ENCODE results near the gene SMC1B. TPM values are rescaled to one million over a fixed set of nuclear protein-coding genes. Genes with fewer than 3 reads are reported as not detected.

SMC1B gene
- total RNA-seq, 2 experiments from 2014 or later, result 0.08 TPM; not detected in 1

- H3K36me3 ChIP-seq (ENCODE audit: insufficient read depth, low read length), result peaks cover 62% of the 10 kb centered on the region
- peaks cover 22% of the 10 kb centered on the region; the same call in 1 of the 2 replicates for H3K79me2 ChIP-seq (ENCODE audit: insufficient read depth, low read depth, low read length)
- ChIA-PET POLR2A (no interaction called here), CTCF (ENCODE audit: unreplicated experiment) (no interaction called here)
- no TSS peak for BruUV-seq (replicated peaks)
- no peaks in the 10 kb centered on the region for H3K9me2 ChIP-seq (ENCODE audit: insufficient read depth, low read length)
- H3K4me2 ChIP-seq (ENCODE audit: low read length), result no peak overlapping the region
- H2AFZ ChIP-seq (ENCODE audit: low read length), result no peak overlapping the region
- peaks cover 2% of the 10 kb centered on the region for H3K4me1 ChIP-seq (ENCODE audit: insufficient read depth, low read length, poor library complexity, severe bottlenecking)
- intact Hi-C loops (cut with micrococcal nuclease; ENCODE audit: unreplicated experiment), result no loop called here
- H4K20me1 ChIP-seq (ENCODE audit: insufficient read depth, low read length), result no peaks in the 10 kb centered on the region
- TF ChIP-seq CTCF (conservative IDR thresholded peaks at IDR 0.05; ENCODE audit: low read length) (no peak), EZH2phosphoT487 (IDR thresholded peaks at IDR 0.05; ENCODE audit: borderline replicate concordance, low read depth, low read length) (no peak)
- no peaks in the 10 kb centered on the region for H3K9me3 ChIP-seq (ENCODE audit: low read length)
- H3K4me3 ChIP-seq (ENCODE audit: low read depth, low read length, poor library complexity, severe bottlenecking), result no peak overlapping the region
- no peak for DNase-seq (ENCODE audit: low spot score)
- H3K27ac ChIP-seq (ENCODE audit: low read depth, low read length, poor library complexity, severe bottlenecking), result no peak overlapping the region
Observed at GRCh38 chr22:45324311-45324711, 89.1 kb downstream of the SMC1B start.

GRCh38 chr22:45323695-45324094 lies 89.7 kb downstream of the SMC1B start:
- Histone ChIP-seq H3K9me2 (ENCODE audit: insufficient read depth, low read length) (no peaks in the 10 kb centered on the region), H3K4me3 (ENCODE audit: low read depth, low read length, poor library complexity, severe bottlenecking) (no peak overlapping the region), H3K36me3 (ENCODE audit: insufficient read depth, low read length) (peaks cover 59% of the 10 kb centered on the region), H3K27ac (ENCODE audit: low read depth, low read length, poor library complexity, severe bottlenecking) (no peak overlapping the region), H4K20me1 (ENCODE audit: insufficient read depth, low read length) (peaks cover 3% of the 10 kb centered on the region), H3K4me2 (ENCODE audit: low read length) (no peak overlapping the region), H3K79me2 (ENCODE audit: insufficient read depth, low read depth, low read length) (peaks cover 28% of the 10 kb centered on the region; the same call in 1 of the 2 replicates), H2AFZ (ENCODE audit: low read length) (no peak overlapping the region), H3K4me1 (ENCODE audit: insufficient read depth, low read length, poor library complexity, severe bottlenecking) (peaks cover 8% of the 10 kb centered on the region), H3K9me3 (ENCODE audit: low read length) (no peaks in the 10 kb centered on the region)
- ChIA-PET POLR2A (no interaction called here), CTCF (ENCODE audit: unreplicated experiment) (no interaction called here)
- no TSS peak for BruUV-seq (replicated peaks)
- DNase-seq (ENCODE audit: low spot score), result no peak
- TF ChIP-seq CTCF (conservative IDR thresholded peaks at IDR 0.05; ENCODE audit: low read length) (no peak), EZH2phosphoT487 (IDR thresholded peaks at IDR 0.05; ENCODE audit: borderline replicate concordance, low read depth, low read length) (no peak)
- intact Hi-C loops (cut with micrococcal nuclease; ENCODE audit: unreplicated experiment), result no loop called here

- H3K4me1 ChIP-seq (ENCODE audit: insufficient read depth, low read length, poor library complexity, severe bottlenecking), result peaks cover 15% of the 10 kb centered on the region
- peaks cover 35% of the 10 kb centered on the region; the same call in 1 of the 2 replicates for H3K79me2 ChIP-seq (ENCODE audit: insufficient read depth, low read depth, low read length)
- BruUV-seq (replicated peaks), result no TSS peak
- no peak overlapping the region for H3K27ac ChIP-seq (ENCODE audit: low read depth, low read length, poor library complexity, severe bottlenecking)
- H3K4me2 ChIP-seq (ENCODE audit: low read length), result no peak overlapping the region
- TF ChIP-seq EZH2phosphoT487 (IDR thresholded peaks at IDR 0.05; ENCODE audit: borderline replicate concordance, low read depth, low read length) (no peak), CTCF (conservative IDR thresholded peaks at IDR 0.05; ENCODE audit: low read length) (no peak)
- intact Hi-C loops (cut with micrococcal nuclease; ENCODE audit: unreplicated experiment), result no loop called here
- peaks cover 7% of the 10 kb centered on the region for H4K20me1 ChIP-seq (ENCODE audit: insufficient read depth, low read length)
- ChIA-PET CTCF (ENCODE audit: unreplicated experiment) (interaction anchor here (0.6 kb wide), 1 partner anchor 16 kb away, joined by 4 read pairs; no protein-coding TSS in a partner anchor), POLR2A (no interaction called here)
- H3K4me3 ChIP-seq (ENCODE audit: low read depth, low read length, poor library complexity, severe bottlenecking), result no peak overlapping the region
- no peaks in the 10 kb centered on the region for H3K9me3 ChIP-seq (ENCODE audit: low read length)
- no peaks in the 10 kb centered on the region for H3K9me2 ChIP-seq (ENCODE audit: insufficient read depth, low read length)
- peaks cover 52% of the 10 kb centered on the region for H3K36me3 ChIP-seq (ENCODE audit: insufficient read depth, low read length)
- no peak for DNase-seq (ENCODE audit: low spot score)
- no peak overlapping the region for H2AFZ ChIP-seq (ENCODE audit: low read length)
Observed at GRCh38 chr22:45322873-45323525, 90.4 kb downstream of the SMC1B start.
